ENCODE data around the gene GALNTL6. TPM values are rescaled to one million over a fixed set of nuclear protein-coding genes. Genes with fewer than 3 reads are reported as not detected.

GALNTL6 gene
- total RNA-seq, 1 experiment from 2014 or later = not detected

DNA sequence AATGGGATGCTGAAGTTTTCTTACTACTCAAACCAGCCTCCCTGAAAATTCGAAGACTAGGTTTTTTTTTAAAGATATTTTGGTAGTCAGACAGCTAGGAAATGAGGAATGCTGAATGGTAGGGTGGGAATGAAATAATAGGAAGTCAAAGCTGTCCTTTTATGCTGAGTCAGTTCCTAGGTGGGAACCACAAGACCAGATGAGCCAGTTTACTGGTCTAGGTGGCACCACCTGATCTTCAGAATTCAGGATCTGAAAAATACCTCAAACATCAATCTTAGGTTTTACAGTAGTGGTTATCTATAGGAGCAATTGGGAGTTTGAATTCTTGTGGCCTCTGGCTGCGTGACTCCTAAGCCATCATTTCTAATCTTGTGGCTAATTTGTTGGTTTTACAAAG lies 1172.3 kb downstream of the GALNTL6 start:
- WGBS (ENCODE audit: extremely low coverage, insufficient read length, low lambda C conversion rate) = no CpG with 5 or more reads among the region's 2 CpGs
- H4K5ac ChIP-seq (ENCODE audit: insufficient read length, low read depth, low read length) = no peak overlapping the region
- no peak overlapping the region for H3K4me2 ChIP-seq (ENCODE audit: insufficient read depth, insufficient read length, low read length)
- H4K8ac ChIP-seq (replicated peaks; ENCODE audit: insufficient read length, low read depth, low read length) = no peak overlapping the region
- no peak overlapping the region for H2BK12ac ChIP-seq (ENCODE audit: insufficient read length, low read depth, low read length)
- H4K20me1 ChIP-seq (ENCODE audit: control insufficient read depth, insufficient read depth, insufficient read length) = no peaks in the 10 kb centered on the region
- H2BK20ac ChIP-seq (ENCODE audit: low read depth, low read length, poor library complexity, severe bottlenecking) = no peak overlapping the region
- no peak for DNase-seq
- H3K27me3 ChIP-seq (ENCODE audit: insufficient read depth, low read length) = no peaks in the 10 kb centered on the region
- TF ChIP-seq, protein P1, sequence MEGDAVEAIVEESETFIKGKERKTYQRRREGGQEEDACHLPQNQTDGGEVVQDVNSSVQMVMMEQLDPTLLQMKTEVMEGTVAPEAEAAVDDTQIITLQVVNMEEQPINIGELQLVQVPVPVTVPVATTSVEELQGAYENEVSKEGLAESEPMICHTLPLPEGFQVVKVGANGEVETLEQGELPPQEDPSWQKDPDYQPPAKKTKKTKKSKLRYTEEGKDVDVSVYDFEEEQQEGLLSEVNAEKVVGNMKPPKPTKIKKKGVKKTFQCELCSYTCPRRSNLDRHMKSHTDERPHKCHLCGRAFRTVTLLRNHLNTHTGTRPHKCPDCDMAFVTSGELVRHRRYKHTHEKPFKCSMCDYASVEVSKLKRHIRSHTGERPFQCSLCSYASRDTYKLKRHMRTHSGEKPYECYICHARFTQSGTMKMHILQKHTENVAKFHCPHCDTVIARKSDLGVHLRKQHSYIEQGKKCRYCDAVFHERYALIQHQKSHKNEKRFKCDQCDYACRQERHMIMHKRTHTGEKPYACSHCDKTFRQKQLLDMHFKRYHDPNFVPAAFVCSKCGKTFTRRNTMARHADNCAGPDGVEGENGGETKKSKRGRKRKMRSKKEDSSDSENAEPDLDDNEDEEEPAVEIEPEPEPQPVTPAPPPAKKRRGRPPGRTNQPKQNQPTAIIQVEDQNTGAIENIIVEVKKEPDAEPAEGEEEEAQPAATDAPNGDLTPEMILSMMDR (conservative IDR thresholded peaks at IDR 0.05) = no peak
- no peak overlapping the region for H2AK5ac ChIP-seq (ENCODE audit: insufficient read length, low read length)
- Mint-ChIP-seq H3K4me1 (peaks cover 31 to 32% of the 10 kb centered on the region in 2 experiments), H3K9me3 (peaks cover 7 to 24% of the 10 kb centered on the region in 2 experiments), H3K27me3 (ENCODE audit: low read depth) (no peaks in the 10 kb centered on the region; the same call in 1 of the 2 replicates), H3K36me3 (ENCODE audit: insufficient read depth in 1 of 3, low read depth in 3 of 3) (peaks cover 9 to 23% (median 16%) of the 10 kb centered on the region in 3 experiments), H3K27ac (peak overlapping the region in 1 of 3 experiments; percentile 92; a peak in 2 of 7 replicates), H3K4me3 (no peak overlapping the region)
- H2BK15ac ChIP-seq (ENCODE audit: low read depth, low read length) = no peak overlapping the region
- no peak overlapping the region for H3K14ac ChIP-seq (ENCODE audit: insufficient read depth, low read length)
- H3K56ac ChIP-seq (ENCODE audit: insufficient read length, low read depth, low read length) = no peak overlapping the region
- no peak overlapping the region for H3K4ac ChIP-seq (ENCODE audit: low read depth, low read length)
- H3K79me1 ChIP-seq (ENCODE audit: insufficient read depth, low read depth, low read length, poor library complexity, severe bottlenecking) = no peaks in the 10 kb centered on the region
- no peak overlapping the region for H2AFZ ChIP-seq (ENCODE audit: low read length)
- no peaks in the 10 kb centered on the region for H3K23me2 ChIP-seq (ENCODE audit: insufficient read length, low read depth, low read length, poor library complexity, severe bottlenecking)
- H2BK120ac ChIP-seq (ENCODE audit: low read depth, low read length, poor library complexity, severe bottlenecking) = no peak overlapping the region
- H4K91ac ChIP-seq (ENCODE audit: insufficient read length, low read depth, low read length) = no peak overlapping the region
- H3T11ph ChIP-seq (ENCODE audit: low read length) = no peak overlapping the region
- no peak overlapping the region for H3K23ac ChIP-seq (ENCODE audit: insufficient read length, low read depth, low read length)
- no peak overlapping the region for H2BK5ac ChIP-seq (ENCODE audit: insufficient read length, low read length)
- peaks cover 7% of the 10 kb centered on the region; the same call in 1 of the 2 replicates for H3K4me1 ChIP-seq (ENCODE audit: insufficient read depth, low read length)
- no peak overlapping the region for H3K27ac ChIP-seq (ENCODE audit: insufficient read length, low read depth, low read length)
- H3K18ac ChIP-seq (ENCODE audit: insufficient read length, low read depth, low read length) = no peak overlapping the region
- no peaks in the 10 kb centered on the region for H3K9me3 ChIP-seq (ENCODE audit: control insufficient read depth, low read depth, low read length)
- H3K79me2 ChIP-seq (ENCODE audit: insufficient read depth, low read length) = no peaks in the 10 kb centered on the region
- no peak overlapping the region for H3K9ac ChIP-seq (ENCODE audit: extremely low read depth, insufficient read length, low read length)
